ENCODE results near the gene MAP4K4. TPM values are rescaled to one million over a fixed set of nuclear protein-coding genes. Genes with fewer than 3 reads are reported as not detected.

MAP4K4 gene
- total RNA-seq, 2 experiments from 2014 or later, result 67.2 to 181 TPM

GRCh38 chr2:101704046-101704466, 6.5 kb downstream of the MAP4K4 start:
- intact Hi-C loops (cut with micrococcal nuclease; ENCODE audit: unreplicated experiment), result no loop called here
- H3K36me3 ChIP-seq (ENCODE audit: insufficient read depth, low read length), result peaks cover 61% of the 10 kb centered on the region
- no peaks in the 10 kb centered on the region for H3K9me3 ChIP-seq (ENCODE audit: low read length)
- ChIA-PET CTCF (ENCODE audit: unreplicated experiment) (interaction anchor here (1.1 kb wide), 1 partner anchor 14 kb away, joined by 3 read pairs; no protein-coding TSS in a partner anchor), POLR2A (interaction anchor here (0.9 to 2.7 kb wide), 2 partner anchors 14 to 24 kb away, joined by 3 to 16 read pairs; no protein-coding TSS in a partner anchor)
- H3K4me2 ChIP-seq (ENCODE audit: low read length), result peak overlapping the region; percentile 93
- H3K9me2 ChIP-seq (ENCODE audit: insufficient read depth, low read length), result no peaks in the 10 kb centered on the region
- peaks cover 85% of the 10 kb centered on the region for H3K4me1 ChIP-seq (ENCODE audit: insufficient read depth, low read length, poor library complexity, severe bottlenecking)
- peaks cover 22% of the 10 kb centered on the region; the same call in 1 of the 2 replicates for H4K20me1 ChIP-seq (ENCODE audit: insufficient read depth, low read length)
- peak overlapping the region; percentile 92 for H3K27ac ChIP-seq (ENCODE audit: low read depth, low read length, poor library complexity, severe bottlenecking)
- TF ChIP-seq EZH2phosphoT487 (IDR thresholded peaks at IDR 0.05; ENCODE audit: borderline replicate concordance, low read depth, low read length), result no peak
- TF ChIP-seq CTCF (conservative IDR thresholded peaks at IDR 0.05; ENCODE audit: low read length), result no peak
- no peak overlapping the region for H2AFZ ChIP-seq (ENCODE audit: low read length)
- peaks cover 100% of the 10 kb centered on the region for H3K79me2 ChIP-seq (ENCODE audit: insufficient read depth, low read depth, low read length)
- H3K4me3 ChIP-seq (ENCODE audit: low read depth, low read length, poor library complexity, severe bottlenecking), result peak overlapping the region; percentile 55
- BruUV-seq (replicated peaks), result no TSS peak
- peak; percentile 43 for DNase-seq (ENCODE audit: low spot score)

GRCh38 chr2:101704816-101705578, 7.5 kb downstream of the MAP4K4 start:
- BruUV-seq (replicated peaks), result no TSS peak
- H3K27ac ChIP-seq (ENCODE audit: low read depth, low read length, poor library complexity, severe bottlenecking), result peak overlapping the region; percentile 92
- H3K36me3 ChIP-seq (ENCODE audit: insufficient read depth, low read length), result peaks cover 55% of the 10 kb centered on the region
- no peaks in the 10 kb centered on the region for H3K9me3 ChIP-seq (ENCODE audit: low read length)
- no peak overlapping the region for H2AFZ ChIP-seq (ENCODE audit: low read length)
- intact Hi-C loops (cut with micrococcal nuclease; ENCODE audit: unreplicated experiment), result no loop called here
- POLR2A ChIA-PET, result interaction anchor here (1.7 to 7.2 kb wide), 4 partner anchors 13 to 51 kb away, joined by 4 to 77 read pairs (median 10); no protein-coding TSS in a partner anchor
- no peak for DNase-seq (ENCODE audit: low spot score)
- H3K79me2 ChIP-seq (ENCODE audit: insufficient read depth, low read depth, low read length), result peaks cover 100% of the 10 kb centered on the region
- peaks cover 17% of the 10 kb centered on the region; the same call in 1 of the 2 replicates for H4K20me1 ChIP-seq (ENCODE audit: insufficient read depth, low read length)
- no peak for TF ChIP-seq EZH2phosphoT487 (IDR thresholded peaks at IDR 0.05; ENCODE audit: borderline replicate concordance, low read depth, low read length)
- TF ChIP-seq CTCF (conservative IDR thresholded peaks at IDR 0.05; ENCODE audit: low read length), result no peak
- H3K4me3 ChIP-seq (ENCODE audit: low read depth, low read length, poor library complexity, severe bottlenecking), result peak overlapping the region; percentile 60
- no peaks in the 10 kb centered on the region for H3K9me2 ChIP-seq (ENCODE audit: insufficient read depth, low read length)
- peaks cover 95% of the 10 kb centered on the region for H3K4me1 ChIP-seq (ENCODE audit: insufficient read depth, low read length, poor library complexity, severe bottlenecking)
- H3K4me2 ChIP-seq (ENCODE audit: low read length), result peak overlapping the region; percentile 90
- CTCF ChIA-PET (ENCODE audit: unreplicated experiment), result interaction anchor here (1.1 to 1.5 kb wide), 2 partner anchors 13 kb away, joined by 3 to 7 read pairs; no protein-coding TSS in a partner anchor
